HG03460 (cell line): ENCODE measurements around the gene ROR2.

Source experiments
- ATAC-seq: cut with Tn5 transposase; IDR thresholded peaks from one replicate; pipeline ENCODE4 v1.9.1; 2021; ENCODE audit not compliant: unreplicated experiment

The ROR2 gene

GRCh38 chr9:91724609-91725505 lies 225.2 kb downstream of the ROR2 start:
- no peak for ATAC-seq

GRCh38 chr9:91724068-91724440 lies 226.0 kb downstream of the ROR2 start:
- ATAC-seq = no peak

DNA sequence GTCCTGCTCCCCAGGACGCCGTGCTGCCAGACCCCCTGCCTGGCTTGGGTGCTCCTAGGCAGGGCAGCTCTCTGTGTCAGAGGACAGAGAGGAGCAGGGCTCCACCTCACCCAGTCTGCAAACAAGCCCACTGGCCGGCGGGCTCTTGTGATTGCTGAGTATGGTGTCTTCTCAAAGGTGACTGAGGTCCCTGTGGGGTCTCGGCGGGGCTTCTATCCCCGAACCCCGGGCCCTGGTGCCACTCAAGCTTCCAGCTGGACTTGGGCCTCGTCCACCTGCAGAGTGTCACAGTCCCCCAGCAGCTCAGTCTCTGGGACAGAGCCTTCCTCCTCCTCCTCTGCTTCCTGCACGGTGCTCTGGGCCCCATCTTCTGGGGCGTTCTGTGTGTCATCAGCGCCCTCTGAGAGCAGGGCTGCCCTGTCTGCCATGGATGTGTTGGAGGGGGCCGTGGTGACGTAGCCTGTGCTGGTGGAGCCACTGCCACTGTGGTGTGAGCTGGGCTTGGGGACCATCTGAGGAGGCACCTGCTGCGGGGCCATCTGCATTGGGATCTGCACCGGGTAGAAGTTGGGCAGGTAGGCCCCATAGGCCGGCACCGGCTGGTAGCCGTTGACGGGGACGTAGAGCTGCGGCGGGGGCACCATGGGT lies 226.5 kb downstream of the ROR2 start:
- no peak for ATAC-seq

DNA sequence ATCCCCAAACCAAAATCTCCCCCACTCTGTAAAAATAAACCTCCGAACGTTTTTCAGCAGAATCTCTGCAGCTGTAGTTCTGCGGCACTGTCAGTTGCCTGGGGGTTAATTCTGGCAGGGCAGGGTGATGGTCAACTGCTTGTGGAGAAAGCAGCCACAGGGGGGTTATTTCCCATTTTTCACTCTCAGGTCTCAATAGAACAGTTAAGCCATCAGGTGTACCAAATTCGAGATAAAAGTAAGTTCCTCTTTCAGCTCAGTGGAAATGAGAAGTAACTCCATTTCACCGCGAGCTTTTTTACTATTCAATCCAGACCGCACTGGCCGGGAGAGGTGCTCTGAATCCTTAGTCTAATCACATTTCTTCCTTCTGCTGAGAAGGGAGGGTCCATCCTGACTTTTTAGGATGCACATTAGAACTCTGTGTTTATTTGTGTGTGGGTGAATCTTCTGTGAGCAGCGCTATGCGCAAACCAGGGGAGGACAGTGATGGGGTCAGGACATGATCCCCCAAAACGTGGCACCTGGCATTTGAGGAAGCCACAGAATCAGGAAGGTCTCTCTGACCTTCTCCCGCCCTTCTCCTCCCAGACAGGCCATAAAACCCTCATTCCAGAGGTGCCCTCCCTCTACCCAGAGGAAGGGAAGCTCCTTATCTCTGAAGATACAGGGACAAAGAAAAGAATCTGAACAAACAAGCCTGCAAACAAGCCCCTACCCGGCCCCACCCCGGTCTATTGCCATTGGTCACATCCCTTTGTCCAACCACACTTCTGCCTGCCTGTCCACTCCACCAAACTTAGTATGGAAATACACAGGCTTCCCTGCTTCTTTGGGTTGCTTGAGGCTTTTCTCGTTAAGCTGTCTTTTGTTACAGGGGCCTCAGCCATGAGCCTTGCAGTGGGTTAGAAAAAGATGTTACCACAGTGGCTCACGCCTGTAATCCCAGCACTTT lies 229.0 kb downstream of the ROR2 start:
- peak; percentile 70 for ATAC-seq

DNA sequence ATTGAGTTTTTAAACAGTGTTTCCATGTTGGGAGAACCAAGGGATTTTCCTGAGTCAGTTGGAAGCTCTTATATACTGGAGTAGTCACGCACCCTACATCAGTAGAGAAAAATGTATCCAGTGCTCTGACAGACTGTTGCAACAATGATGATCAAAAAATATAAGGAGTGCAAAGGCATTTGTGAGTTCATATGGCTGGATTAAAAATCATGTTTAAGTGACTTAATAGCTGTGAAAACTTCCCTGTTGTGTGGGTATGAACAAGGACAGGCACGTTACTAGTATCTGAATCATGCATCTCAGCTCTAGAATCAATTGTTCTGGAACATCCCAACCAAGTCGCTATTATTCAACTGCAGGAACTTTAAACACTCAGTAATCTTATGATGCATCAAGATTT lies 229.7 kb downstream of the ROR2 start:
- no peak for ATAC-seq

DNA sequence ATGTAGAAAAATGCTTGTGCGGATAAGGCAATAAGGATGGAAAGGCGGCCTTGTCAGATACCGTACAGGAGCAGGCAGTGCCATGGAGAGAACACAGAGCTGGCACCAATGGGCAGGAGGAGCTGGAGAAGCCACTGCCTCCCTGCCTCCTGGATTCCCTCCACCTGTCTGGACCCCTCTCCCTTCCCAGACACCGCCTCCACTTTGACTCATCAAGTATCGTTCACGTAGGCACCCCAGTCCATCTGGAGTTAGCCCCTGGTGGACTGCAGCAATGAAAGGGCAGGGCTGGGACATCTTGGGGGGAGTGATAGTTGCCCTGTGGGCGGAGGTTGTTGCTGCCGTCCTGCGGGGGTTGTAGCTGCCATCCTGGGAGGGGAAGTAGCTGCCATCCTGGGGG lies 232.0 kb downstream of the ROR2 start:
- no peak for ATAC-seq

DNA sequence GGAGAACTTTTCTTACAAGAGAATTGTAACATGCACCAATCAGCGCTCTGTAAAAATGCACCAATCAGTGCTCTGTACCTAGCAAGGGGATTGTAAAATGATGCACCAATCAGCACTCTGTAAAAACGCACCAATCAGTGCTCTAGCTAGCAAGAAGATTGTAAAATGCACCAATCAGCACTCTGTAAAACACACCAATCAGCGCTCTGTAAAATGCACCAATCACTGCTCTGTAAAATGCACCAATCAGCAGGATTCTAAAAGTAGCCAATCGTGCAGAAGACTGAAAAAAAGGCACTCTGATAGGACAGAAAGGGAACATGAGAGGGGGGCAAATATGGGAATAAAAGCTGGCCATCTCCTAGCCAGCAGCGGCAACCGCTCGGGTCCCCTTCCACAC lies 233.2 kb downstream of the ROR2 start:
- ATAC-seq = no peak

DNA sequence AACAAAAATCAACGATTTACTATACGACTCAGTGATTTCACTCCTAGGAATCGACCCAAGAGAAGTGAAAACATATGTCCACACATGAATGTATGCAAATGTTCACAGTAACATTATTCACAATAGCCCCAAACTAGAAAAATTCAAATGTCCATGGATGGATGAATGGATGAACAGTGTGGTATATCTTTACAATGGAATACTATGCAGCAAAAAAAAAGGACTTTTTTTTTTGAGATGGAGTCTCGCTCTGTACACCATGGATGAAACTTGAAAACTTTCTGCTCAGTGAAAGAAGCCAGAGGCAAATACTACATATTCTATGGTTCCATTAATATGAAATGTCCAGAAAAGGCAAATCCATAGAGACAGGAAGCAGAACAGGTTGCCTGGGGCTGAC lies 233.8 kb downstream of the ROR2 start:
- ATAC-seq = no peak

DNA sequence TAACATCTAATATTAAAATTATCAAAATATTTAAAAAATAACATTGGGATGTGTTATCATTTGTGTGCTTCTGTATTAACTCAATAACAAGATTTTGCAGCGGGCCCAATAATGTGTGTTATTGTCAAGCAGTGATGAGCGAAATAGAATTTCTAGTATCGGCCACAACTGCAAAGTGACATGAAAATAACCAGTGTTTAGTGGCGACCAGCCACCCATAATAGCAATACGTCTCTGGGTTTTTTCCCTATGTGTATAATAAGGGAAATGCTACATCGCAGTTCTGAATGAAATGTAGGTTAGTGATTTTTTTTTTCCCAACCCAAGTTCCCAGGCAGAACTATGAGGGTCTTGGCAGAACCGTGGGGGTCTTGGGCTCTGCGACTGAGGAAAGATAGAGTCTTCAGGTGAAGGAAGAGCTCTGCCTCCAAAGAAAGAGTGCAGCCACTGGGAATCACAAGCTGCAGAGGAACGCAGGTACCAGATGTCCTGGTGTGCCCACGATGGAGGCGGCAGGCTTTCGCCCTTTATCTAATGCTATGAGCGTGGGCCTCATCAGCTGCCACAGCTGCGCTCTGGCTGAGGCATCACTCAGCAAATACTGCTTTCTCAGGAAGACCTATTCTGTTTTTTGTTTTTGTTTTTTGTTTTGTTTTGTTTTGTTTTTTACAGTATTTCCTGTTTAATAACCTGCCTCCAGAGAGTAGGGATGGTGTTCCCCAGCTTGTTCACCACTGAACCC lies 235.0 kb downstream of the ROR2 start:
- no peak for ATAC-seq

- ATAC-seq = no peak
Measured at GRCh38 chr9:91714020-91714806, 235.8 kb downstream of the ROR2 start.

DNA sequence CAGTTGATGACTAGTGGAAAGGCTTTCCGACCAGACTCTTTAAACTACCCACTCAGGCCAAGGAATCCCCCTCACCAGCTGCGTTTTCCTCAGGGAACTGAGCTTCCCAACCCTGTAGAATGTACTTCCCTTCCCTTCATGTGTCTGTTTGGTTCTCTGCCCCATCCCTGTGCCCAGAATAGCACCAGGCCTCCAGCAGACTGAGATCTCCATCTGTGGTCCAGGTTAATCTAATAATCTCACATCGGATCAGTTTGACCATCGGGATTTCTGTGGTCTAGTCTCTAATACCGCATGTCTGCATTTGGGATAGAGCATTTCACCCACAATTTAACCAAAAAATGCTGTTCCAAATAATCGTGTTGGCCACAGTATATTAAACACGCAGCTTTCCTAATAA lies 237.2 kb downstream of the ROR2 start:
- ATAC-seq = no peak

- ATAC-seq = peak; percentile 96
Measured at GRCh38 chr9:91711755-91712601, 238.1 kb downstream of the ROR2 start.

DNA sequence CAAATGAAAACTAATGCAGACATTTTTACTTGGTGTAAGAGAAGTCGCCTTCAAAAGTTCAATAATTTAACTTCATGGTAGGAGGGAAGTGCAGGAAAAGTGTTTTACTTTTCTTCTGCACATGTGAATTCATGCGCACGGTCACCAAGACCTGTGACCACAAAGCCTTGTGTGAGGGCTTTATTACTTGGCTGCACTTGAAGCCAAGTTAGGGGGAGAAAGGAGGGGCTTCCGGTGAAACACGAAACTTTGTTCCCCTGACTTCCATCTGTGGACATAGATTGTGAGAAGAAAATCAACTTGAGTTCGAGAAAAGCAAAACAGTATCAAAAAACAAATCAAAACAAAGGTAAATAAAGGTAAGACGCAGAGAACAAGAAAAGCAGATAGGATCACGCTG lies 239.9 kb downstream of the ROR2 start:
- ATAC-seq = no peak

GRCh38 chr9:91705386-91705785 lies 244.6 kb downstream of the ROR2 start:
- no peak for ATAC-seq

DNA sequence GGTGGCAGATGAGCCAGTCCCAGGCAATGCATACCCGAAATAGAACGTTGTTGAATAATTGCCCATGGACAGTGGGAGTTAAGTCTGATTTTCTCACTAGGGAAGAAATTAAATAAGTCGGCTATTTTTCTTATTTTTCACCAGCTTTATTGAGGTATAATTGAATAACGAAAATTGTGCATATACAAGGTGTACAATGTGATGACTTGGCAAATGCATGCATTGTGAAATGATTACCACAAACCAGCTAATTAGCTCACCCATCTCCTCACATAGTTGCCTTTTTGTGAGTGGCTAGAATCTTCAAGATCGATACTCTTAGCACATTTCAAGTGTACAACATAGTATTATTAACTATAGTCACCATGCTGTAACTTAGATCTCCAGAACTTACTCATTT lies 249.6 kb downstream of the ROR2 start:
- ATAC-seq = no peak

- ATAC-seq = no peak
Measured at GRCh38 chr9:91698266-91698665, 251.8 kb downstream of the ROR2 start.

GRCh38 chr9:91697201-91697600 lies 252.8 kb downstream of the ROR2 start:
- no peak for ATAC-seq

- ATAC-seq = no peak
Measured at GRCh38 chr9:91694081-91694870, 255.8 kb downstream of the ROR2 start.
